ENCODE data around the gene KMT2E.
"Not testable (repeated sequence)": the region's sequence is repeated elsewhere in the genome, so short reads cannot be mapped to it uniquely, and the experiment has no call there.

KMT2E gene

DNA sequence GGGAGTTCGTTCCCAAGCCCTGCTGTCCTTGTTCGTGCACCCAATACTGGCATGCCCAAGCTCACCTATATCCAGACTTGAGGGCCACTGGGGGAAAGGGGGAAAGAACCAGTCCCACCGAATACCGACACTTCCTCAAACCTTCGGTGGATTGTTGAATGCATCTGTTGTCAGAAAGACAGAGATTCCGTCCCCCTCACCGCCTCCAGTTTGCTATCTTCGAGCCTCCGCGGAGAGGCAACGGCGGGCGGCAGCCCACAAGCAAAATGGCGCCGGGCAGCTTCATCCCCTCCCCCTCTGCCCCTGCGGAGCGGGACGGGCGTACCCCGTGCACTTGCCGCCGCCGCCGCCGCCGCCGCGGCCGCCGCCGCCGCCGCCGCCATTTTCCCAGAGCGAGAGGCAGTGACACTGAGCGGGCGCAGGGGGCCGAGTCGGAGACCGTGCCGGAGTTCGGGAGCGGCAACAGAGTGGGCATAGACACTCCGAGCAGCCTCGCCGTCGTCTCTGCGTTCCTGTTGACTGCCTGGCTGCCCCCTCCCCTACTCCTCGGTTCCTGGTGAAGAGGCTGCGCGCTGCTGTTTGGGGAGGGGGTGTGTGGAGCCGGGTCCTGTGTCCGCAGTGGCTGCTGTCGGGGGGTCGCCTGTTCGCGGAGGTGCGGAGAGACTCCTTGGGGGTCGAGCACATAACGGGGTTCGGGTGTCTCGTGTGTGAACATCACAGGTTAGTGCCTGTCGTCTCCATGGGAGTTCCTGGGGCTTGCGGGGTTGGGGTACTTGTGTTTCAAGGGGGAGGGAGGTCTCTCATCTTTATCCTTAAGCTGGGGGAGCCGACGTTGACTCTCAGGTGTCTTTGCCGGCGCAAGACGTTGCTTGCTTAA, at the start of gene KMT2E:
TSS of gene KMT2E (plus strand) at position 390 of the 877 bp plus-strand sequence. CDS start 26,748 bp downstream, outside the sequence.
- DNase-seq (ENCODE audit: low read depth) = peak; percentile 81

- DNase-seq (ENCODE audit: low read depth) = no peak
These were observed 49.3 kb upstream of the KMT2E start for GRCh38 chr7:104964626-104965236.

GRCh38 chr7:104966022-104966421, 48.0 kb upstream of the KMT2E start:
- no peak for DNase-seq (ENCODE audit: low read depth)

- DNase-seq (ENCODE audit: low read depth) = no peak
These were observed 46.9 kb upstream of the KMT2E start for GRCh38 chr7:104967088-104967487.

DNA sequence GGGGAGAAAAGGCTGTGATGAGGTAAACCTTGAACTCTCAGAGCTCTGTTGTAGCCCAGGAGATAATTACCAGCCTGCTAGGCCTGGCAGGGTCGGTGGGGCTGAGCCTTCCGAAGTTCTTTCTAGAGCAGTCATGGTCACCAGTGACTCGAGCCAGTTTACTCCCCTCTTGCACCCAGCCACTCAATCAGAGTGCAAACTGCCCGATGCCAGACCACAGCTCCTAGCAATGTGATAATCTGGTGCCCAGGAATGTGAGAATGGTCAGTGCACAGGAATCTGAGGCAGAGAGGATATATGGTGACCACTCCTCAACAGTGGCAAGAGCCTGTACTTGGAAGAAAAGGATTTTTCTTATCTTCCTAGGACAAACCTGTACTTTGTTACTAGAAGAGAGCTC, 46.4 kb upstream of the KMT2E start:
- no peak for DNase-seq (ENCODE audit: low read depth)

- DNase-seq (ENCODE audit: low read depth) = no peak
These were observed 45.4 kb upstream of the KMT2E start for GRCh38 chr7:104968648-104969047.

GRCh38 chr7:104969183-104969582, 44.8 kb upstream of the KMT2E start:
- no peak for DNase-seq (ENCODE audit: low read depth)

GRCh38 chr7:104971290-104972071, 42.5 kb upstream of the KMT2E start:
- no peak for DNase-seq (ENCODE audit: low read depth)

DNA sequence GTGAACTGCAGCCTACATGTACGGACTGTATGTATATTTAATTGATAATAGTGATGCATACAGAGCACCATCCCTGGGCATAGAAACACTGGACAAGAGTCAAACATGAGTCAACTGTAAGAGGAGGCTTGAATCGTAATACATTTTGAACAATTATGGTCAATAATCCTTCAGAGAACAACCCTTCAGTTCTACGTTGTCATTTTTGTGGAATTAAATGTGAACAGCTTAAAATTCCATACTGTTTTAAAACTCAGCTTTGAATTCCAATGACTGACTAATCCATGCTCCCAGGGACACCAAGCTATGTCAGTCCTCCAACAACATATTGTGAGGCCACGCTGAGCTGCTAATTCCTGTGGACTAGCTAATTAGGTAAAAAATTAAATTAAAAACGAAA, 41.5 kb upstream of the KMT2E start:
- no peak for DNase-seq (ENCODE audit: low read depth)

DNA sequence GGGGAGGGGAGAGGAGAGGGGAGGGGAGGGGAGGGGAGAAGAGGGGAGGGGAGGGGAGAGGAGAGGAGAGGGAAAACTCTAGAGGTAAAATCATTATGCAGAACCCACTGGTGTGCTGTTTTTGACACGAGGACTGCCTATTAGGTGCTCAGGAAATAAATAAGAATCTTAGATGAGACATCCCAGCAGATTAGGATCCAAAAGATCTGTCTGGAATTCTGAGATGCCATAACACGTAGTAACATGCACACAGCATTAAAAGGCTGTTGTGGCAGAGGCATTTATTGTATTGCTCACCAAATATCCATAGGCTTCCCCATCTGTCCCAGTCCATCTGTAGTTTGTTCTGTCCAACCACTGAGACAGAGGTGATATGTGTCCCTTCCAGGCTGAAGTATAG, 40.8 kb upstream of the KMT2E start:
- no peak for DNase-seq (ENCODE audit: low read depth)

DNA sequence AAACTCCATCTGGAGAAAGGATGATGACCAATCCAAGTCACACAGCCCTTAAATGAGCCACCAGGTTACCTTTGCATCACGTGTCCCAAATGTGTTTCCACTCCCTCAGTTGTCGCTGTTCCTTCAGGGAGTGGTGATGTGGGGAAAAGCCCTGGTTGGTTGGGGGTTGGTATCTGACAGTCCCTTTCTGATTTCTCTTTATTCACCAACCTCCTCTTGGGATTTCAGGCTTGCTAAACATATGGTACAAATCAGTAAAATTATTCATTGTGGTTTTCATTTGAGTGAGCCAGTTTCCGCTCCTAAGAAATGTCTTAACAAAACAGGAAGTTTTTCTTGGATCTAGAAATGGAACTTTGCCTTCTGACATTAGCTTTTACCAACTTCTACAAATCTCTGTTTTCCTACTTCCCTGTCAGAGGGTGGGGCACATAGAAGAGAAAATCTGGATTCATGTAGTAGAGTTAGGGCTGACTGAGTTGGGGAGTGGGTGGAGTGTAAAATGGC, 40.0 kb upstream of the KMT2E start:
- DNase-seq (ENCODE audit: low read depth) = no peak

DNA sequence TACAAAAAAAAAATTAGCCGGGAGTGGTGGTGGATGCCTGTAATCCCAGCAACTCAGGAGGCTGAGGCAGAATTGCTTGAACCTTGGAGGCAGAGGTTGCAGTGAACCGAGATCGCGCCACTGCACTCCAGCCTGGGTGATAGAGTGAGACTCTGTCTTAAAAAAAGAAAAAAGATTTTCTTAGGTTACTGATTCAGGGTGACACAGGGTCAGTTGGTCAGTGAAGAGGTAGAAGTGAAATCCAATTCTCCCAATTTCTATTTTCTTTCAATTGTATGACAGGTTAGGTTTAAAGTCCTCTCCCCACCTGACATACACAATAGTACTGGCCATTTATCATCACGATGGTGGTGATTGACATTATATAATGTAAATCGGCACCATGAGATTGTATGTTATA, 38.5 kb upstream of the KMT2E start:
- DNase-seq (ENCODE audit: low read depth) = not testable (repeated sequence)

DNA sequence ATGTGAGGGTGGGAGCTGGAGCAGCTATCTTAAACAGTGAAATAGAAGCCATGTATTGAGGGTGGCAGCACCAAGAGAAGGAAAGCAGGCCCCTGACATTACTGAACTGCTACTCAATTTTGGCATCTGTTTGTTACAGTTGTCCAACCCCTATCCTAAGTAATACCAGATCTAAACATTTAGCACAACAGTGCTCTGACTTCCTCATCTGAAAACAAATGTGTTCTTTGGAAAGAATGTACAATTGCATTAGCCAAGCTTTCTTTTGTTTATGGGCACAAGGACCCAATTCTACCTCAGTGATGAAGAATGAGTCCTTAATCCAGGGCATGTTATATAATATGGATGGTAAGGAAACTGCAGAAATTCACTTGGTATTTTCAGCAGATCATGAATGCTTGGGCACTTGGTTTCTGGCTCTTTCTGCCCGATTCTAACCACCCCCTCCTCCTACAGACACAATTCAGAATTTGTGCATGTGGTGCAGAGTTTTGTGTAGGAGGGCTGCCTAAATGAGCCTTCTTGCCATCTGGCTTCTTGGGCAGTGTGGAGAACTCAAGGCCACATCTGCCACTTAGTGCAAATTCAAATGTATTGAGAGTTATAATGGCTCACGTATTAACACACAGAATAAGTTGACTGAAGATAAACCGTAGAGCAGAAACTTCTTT, 36.9 kb upstream of the KMT2E start:
- DNase-seq (ENCODE audit: low read depth) = no peak

GRCh38 chr7:104978460-104978859, 35.5 kb upstream of the KMT2E start:
- no peak for DNase-seq (ENCODE audit: low read depth)

- DNase-seq (ENCODE audit: low read depth) = no peak
These were observed 34.7 kb upstream of the KMT2E start for GRCh38 chr7:104979167-104979841.

DNA sequence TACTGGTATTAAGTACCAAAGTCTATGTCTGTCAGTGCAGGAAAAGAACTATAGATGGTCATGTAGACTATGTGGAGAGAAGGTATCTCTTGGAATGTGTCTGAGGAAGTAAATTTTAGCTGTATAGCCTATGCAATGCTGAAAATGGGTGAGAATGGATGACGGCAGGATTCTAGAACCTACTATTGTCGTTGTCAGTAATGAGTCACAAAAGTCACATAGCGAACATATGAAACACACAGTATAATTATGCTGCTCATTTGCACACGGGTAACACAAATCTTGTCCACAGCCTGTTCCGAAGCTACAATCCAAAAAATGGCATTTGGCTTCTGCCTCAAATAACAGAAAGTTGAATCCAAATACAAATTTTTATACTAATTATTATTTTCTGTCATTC, 33.6 kb upstream of the KMT2E start:
- no peak for DNase-seq (ENCODE audit: low read depth)

DNA sequence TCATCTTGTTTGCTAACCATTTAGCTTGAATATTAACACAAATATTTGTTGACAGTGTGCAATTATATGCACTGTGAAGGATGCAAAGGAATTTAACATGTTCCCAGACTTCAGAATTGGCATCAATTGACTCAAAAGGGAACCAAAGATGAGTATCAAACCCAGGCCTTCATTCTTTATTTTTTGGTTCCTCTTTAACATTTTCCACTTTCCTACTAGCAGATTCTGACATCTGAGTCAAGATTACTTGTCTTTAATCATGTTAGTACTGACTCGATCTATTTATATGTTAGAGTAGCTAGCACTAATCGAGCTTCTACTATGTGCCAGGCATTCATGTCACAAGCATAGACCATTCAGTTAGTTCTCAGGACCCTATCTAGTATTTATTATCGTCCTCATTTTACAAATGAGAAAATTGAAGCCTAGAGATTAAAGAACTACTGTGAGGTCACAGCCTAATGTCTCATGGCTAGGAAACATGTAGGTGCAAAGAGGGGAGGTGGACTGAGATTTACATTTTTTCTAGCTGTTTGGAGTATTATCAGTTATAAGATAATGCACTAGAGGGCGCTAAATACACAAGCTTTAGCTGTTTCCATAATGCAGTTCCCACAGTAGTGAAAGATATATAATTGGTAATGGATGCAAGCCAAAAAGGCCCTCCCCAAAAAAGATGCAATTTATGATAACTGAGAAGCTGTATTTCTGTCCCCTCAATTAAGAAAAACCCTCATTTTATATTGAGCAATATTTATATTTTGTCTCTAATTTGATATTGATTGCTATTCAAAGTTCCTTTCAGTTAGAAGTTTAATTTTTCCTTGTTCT, 32.9 kb upstream of the KMT2E start:
- no peak for DNase-seq (ENCODE audit: low read depth)

- DNase-seq (ENCODE audit: low read depth) = no peak
These were observed 32.4 kb upstream of the KMT2E start for GRCh38 chr7:104981672-104982037.

DNA sequence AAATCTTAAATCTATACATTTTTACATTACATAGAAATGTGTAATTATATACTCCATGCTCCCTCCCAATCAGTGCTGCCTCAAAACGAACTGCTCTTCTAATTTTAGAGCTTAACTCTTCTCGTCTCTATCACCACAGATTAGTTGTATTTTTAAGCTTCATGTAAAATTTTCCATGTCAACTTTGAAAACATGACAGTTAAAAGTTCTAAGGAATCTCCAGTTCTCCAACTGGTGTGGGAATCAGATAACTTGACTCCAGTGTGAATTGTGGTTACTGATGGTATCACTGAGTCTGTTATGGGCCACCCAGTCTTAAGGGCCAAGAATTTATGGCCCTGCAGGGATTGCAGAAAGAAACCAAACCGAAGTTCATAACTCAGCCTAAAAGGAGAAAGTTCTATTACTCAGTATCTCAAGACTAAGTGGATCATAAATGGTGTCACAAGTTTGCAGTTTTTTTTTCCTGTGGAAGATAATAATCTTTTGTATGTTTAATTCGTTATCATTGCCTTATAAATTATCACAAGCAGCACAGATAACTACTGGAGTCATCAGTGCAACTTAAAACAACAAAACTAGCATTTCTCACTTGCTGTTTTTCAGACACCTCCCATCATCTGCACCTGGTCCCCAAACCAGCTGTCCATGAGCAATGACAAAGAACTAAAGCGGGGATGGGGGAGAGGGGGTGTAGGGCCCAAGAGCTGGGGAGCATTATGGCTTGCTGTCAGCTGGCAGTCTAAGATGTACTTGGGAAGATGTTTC, 31.5 kb upstream of the KMT2E start:
- no peak for DNase-seq (ENCODE audit: low read depth)

- no peak for DNase-seq (ENCODE audit: low read depth)
These were observed 30.9 kb upstream of the KMT2E start for GRCh38 chr7:104983076-104983577.

Data from stimulated activated CD8-positive, alpha-beta memory T cell treated with anti-CD3 and anti-CD28 coated beads, Interleukin-12 subunit alpha, Interleukin-12 subunit beta, amount 100 ng/mL, for 1 hour (primary cell).